M059J (cell line): ENCODE results near the gene NXF2. TPM values are rescaled to one million over a fixed set of nuclear protein-coding genes. Genes with fewer than 3 reads are reported as not detected.
A peak's percentile ranks its signal among the peaks of the same experiment; 100 is the strongest.
"Not testable (repeated sequence)": the region's sequence is repeated elsewhere in the genome, so short reads cannot be mapped to it uniquely, and the experiment has no call there.

Experiments
- DNase-seq: peaks from one replicate; pipeline ENCODE4 v3.0.0-alpha.2; 2012; ENCODE audit warnings: low read depth
- total RNA-seq: library from RNA; depleted of rRNA; stranded (reverse); fragments of >200 nt; shearing (Covaris generic); gene quantifications from 2 replicates; pipeline ENCODE4 v1.2.3, GENCODE V29; 2014; rRNA removed

NXF2 gene, protein sequence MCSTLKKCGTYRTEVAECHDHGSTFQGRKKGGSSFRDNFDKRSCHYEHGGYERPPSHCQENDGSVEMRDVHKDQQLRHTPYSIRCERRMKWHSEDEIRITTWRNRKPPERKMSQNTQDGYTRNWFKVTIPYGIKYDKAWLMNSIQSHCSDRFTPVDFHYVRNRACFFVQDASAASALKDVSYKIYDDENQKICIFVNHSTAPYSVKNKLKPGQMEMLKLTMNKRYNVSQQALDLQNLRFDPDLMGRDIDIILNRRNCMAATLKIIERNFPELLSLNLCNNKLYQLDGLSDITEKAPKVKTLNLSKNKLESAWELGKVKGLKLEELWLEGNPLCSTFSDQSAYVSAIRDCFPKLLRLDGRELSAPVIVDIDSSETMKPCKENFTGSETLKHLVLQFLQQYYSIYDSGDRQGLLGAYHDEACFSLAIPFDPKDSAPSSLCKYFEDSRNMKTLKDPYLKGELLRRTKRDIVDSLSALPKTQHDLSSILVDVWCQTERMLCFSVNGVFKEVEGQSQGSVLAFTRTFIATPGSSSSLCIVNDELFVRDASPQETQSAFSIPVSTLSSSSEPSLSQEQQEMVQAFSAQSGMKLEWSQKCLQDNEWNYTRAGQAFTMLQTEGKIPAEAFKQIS
- 0.42 TPM in 1 of 2 replicates, not detected in the other for total RNA-seq

DNA sequence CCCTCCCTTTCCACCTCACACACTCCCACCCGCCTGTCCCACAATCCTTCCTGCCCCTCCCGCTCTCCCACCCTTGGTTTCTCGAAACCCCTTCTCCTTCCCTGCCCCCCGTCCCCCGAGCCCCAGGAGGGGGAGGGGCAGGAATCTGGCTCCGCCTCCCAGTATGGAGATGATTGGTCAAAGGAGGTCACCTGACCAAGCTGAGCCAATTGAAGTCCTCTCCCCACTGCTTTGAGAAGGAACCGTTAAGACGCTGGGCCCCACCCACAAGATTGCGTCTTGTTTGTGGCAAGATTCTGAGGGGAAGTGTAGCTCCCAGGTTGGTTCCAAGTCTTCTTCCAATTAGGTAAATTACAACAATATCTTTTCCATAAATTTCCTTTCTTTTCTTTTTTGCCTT, at the start of gene NXF2:
Gene NXF2 (plus strand): TSS at position 275 of the 400 bp plus-strand sequence. CDS start 59,912 bp downstream, outside the sequence.
- not testable (repeated sequence) for DNase-seq

DNA sequence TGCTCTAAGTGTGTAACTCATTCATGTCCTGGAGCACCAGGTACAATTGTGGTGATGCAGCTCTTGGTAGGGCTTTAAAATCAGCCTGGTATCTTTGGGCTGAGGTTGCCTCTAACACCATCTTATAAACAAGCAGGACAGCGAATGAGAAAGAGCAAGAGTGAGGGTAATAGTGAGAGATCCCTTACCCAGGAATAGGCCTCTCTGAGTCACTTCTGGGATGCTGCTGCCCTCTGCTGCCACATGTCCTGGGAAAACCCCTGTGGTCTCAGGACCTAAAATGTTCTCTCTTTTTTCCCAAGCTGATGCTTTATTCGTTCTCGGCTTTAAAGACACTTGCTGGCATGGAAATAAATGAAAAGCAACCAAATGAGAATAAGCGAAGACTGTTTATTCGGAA, 39.0 kb upstream of the NXF2 start:
- DNase-seq, result not testable (repeated sequence)

DNA sequence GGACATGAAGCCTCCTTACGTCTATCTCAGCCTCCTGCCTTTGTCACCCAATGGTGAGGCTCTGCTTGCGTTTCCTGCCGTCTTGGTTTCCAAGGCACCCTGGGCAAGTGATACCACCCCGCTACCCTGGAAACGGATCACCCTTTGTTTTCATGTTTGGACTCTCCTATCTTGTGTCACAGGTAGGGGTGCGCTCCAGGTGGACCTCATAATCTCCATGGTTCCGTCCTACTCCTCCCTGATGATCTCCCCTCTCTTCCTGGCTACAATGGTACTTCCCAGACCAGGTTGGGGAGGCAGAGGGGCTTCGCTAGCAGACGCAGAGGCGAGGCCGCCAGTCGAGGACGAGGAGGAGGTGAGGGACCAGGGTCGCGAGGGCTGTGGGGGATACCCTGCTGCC, 32.0 kb upstream of the NXF2 start, which contains the start of gene TCP11X1:
Gene TCP11X1 (plus strand): TSS at position 316 of the 400 bp plus-strand sequence.
- DNase-seq, result not testable (repeated sequence)

DNA sequence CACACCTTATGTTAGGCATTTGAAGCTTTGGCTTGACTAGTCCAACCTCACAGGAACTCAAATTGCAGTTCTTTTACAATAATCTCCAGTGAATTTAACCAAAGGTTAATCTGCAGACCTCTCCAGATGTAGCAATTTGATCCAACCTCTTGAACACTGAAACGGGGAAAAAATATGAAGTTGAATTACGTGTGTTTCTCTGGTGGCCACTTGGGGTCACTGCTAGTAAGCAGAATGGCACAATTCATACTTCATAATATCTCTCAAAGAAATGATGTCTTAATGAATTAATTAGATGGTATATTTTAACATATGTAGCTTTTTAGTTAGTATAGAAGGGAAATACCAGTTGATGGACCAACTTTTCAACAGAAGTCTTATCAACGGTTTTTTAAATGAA, 30.5 kb upstream of the NXF2 start:
- DNase-seq, result not testable (repeated sequence)

DNA sequence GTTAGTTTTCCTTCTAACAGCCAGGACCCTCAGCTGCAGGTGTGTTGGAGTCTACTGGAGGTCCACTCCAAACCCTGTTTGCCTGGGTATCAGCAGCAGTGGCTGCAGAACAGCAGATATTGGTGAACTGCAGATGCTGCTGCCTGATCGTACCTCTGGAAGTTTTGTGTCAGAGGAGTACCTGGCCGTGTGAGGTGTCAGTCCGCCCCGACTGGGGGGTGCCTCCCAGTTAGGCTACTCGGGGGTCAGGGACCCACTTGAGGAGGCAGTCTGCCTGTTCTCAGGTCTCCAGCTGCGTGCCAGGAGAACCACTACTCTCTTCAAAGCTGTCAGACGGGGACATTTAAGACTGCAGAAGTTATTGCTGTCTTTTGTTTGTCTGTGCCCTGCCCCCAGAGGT, 11.3 kb upstream of the NXF2 start:
- DNase-seq, result not testable (repeated sequence)

DNA sequence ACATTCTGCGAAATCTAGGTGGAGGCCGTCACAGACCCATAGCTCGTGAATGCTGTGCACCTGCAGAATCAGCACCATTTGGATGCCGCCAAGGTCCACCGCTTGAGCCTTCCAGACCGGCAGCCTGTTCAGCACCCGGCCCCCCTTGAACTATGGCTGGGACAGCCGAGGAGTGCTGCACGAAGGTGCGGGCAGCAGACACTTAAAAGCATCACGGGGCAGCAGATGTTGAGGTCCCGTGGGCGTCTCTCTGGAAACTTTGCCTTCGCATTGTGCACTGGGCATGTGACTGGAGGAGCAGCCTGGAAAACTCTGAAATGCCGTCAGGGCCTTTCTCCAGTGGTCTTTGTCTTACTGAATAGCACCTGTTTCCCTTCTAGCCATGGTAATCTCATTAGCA, 6.7 kb upstream of the NXF2 start:
- not testable (repeated sequence) for DNase-seq

DNA sequence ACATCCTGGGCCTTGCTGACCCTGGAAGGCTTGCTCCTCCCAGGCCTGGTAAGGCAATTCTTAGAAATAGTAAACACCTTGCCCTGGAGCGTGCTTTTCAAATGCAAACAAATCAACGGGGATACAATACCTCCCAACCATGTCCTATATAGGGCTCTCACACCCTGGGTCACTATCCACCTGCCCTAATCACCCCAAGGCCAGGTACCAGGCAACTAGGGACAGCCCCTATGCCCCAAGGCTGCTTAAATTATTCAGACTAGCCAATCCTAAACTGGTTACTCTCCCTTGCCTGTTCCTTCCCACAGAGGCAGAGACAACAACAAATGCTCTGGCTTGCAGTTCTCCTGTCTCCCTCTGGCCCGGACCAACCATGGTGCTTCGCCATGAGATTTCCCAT, 25.3 kb downstream of the NXF2 start:
- DNase-seq, result not testable (repeated sequence)

DNA sequence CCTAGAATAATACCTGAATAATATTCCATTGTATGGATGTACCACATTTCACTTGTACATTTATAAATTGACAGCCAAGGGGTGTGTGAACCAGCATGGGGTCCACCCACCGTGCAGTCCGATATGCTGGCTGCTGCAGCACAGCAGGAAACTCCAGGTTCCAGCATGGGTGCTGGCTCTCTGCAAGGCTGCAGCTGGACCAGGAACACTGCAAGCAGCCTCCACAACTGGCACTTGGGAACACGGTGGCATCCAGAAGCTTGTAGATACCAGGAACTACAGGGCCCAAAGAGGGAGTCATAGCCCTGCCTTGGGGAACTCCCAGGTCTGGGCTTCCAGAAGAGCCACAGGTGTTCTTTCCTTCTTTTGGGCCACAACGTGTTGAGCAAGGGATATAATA, 91.2 kb downstream of the NXF2 start:
- DNase-seq, result no peak

DNA sequence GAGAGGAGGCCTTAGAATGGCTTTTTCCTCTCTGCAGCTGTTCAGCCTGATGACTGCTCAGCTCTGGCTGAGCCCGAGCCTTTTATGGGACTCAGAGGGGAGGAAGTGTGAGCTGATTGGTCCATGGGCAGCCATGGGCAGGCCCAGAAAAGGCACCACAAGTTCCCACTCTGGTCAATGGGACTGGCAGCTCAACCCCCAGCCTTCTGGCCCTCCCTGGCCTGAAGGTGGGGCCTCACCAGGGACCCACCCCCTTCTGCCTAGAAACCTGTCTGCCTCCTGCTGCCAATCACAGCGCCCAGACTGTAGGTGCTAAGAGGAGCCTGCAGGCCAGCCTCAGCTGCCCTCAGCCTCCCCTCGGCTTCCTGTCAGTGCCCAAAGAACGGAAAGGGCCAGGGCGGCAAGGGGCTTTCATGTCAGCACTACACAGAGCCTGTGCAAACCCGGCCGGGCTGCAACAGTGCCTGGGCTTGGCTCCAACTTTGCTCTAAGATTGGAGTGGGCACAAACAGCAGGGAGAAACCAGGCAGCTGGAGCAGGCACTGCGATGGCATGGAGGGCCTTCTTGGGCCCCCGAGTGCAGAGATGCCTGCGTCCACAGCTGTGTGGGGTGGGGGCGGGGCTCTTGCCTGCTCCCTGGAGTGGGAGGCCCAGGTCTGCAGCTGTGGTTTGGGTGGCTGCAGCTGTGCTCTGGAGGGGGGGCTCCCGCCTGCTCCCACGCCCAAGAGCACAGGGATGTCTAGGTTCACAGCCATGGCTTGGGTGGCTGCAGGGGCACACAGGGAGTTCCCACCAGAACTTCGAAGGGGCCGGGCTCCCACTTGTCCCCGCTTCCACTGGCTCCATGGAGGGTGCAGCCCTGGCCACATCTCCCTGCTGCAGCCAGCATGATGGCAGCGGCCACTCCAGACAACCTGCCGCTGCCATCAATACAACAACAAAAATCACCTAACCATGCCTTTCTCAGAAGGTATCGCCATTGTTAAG, 92.6 kb downstream of the NXF2 start:
- peak; percentile 4 for DNase-seq

DNA sequence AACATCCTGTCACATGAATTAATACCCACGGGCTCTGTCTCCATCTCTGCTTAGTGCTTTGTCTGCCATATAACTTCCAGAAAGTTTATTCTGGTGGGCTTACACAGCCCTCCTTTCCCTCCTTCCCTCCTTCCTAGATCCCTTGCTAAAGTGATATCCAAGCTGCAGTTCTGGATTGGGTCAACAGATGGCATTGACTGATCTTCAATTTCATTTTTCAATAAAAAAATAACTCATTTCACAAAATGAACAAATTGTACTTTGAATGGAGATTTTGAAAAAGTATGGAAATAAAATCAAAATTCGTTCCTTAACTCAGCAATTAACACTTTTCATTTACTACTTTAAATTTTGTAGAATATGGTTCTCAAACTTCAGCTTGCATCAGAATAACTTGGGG, 94.9 kb downstream of the NXF2 start:
- DNase-seq, result no peak

DNA sequence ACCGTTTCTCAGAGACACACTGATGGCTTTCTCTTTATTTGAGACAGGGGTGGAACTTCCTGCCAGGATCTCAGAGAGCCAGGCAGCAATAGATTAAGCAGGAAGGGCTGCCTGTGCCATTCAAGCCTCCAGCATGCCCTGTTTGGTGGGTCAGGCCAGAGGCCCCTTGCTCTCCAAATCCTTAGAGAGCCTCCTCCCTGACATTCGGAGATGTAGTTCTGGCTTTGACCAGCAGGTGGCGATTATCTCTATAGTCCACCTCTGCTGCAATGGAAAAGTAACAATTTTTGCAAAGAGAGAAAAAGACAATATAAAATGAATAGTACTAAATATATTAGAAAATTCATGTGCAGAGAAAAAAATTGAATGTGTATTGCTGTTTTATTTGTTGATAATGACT, 98.9 kb downstream of the NXF2 start:
- DNase-seq, result peak; percentile 40

Other genes with a start within 250 kb of the NXF2 start
- 3.8 and 6.8 TPM in 2 replicates for gene TCEAL2, start 121.5 kb upstream of the NXF2 start, total RNA-seq
- gene TCEAL6, start 104.7 kb upstream of the NXF2 start, total RNA-seq, result not detected in 2 replicates
- gene BEX5, start 91.2 kb upstream of the NXF2 start, total RNA-seq, result 1.4 TPM in 2 replicates
- gene TCP11X1, start 31.9 kb upstream of the NXF2 start, total RNA-seq, result not detected in 2 replicates
- gene NXF2B, start 192.8 kb downstream of the NXF2 start, total RNA-seq, result 0.02 and 0.42 TPM in 2 replicates
- gene TCP11X2, start 224.6 kb downstream of the NXF2 start, total RNA-seq, result not detected in 2 replicates